ENCODE results near the gene RIPOR3.

GRCh38 chr20:50567860-50568548 lies 123.3 kb downstream of the RIPOR3 start:
- TF ChIP-seq CTCF (optimal IDR thresholded peaks at IDR 0.05 in 1 of 3, IDR thresholded peaks at IDR 0.05 in 1 of 3, conservative IDR thresholded peaks at IDR 0.05 in 1 of 3; ENCODE audit: extremely low read depth in 1 of 3, insufficient read depth in 2 of 3, low read length in 3 of 3) (no peak), EZH2 (IDR thresholded peaks at IDR 0.05; ENCODE audit: low read length) (no peak)
